Activated T-helper 2 cell treated with anti-CD3 and anti-CD28 coated beads, Interferon-gamma antibody, Interleukin-2, Interleukin-4, amounts not matched to agents 10 μg/mL and 5 μg/mL and 100 μg/mL, durations not matched to agents 14 hours and 24 hours and 36 hours (primary cell): ENCODE results near the gene SMARCA2. TPM values are rescaled to one million over a fixed set of nuclear protein-coding genes. Genes with fewer than 3 reads are reported as not detected.

Source experiments
- DNase-seq: peaks from one replicate; pipeline ENCODE4 v3.0.0; 2021; ENCODE audit warnings: low spot score
- H3K27ac Mint-ChIP-seq: one replicate; pipeline ENCODE4 v1.8.0; 2021; ENCODE audit warnings: mixed read lengths
- H3K27me3 Mint-ChIP-seq: one replicate; pipeline ENCODE4 v1.8.0; 2021; ENCODE audit warnings: low read depth, mixed read lengths
- H3K36me3 Mint-ChIP-seq: one replicate; pipeline ENCODE4 v1.8.0; 2021; ENCODE audit warnings: low read depth, mixed read lengths
- H3K4me1 Mint-ChIP-seq: one replicate; pipeline ENCODE4 v1.8.0; 2021; ENCODE audit warnings: low read depth, mixed read lengths
- H3K4me3 Mint-ChIP-seq: one replicate; pipeline ENCODE4 v1.8.0; 2021; ENCODE audit warnings: low read depth, mild to moderate bottlenecking, moderate library complexity, mixed read lengths
- H3K9me3 Mint-ChIP-seq: one replicate; pipeline ENCODE4 v1.8.0; 2021; ENCODE audit warnings: mixed read lengths
- intact Hi-C: fragments of 100-400 bp; cut with micrococcal nuclease; formaldehyde crosslinking; loops from one replicate; pipeline ENCODE4 v1.15.1; 2023
- total RNA-seq: library from RNA; stranded (reverse); gene quantifications from 2 replicates; pipeline ENCODE4 v1.2.3, GENCODE V29; 2022

The SMARCA2 gene
- total RNA-seq, 1 donor from 2014 or later = 84.5 TPM

DNA sequence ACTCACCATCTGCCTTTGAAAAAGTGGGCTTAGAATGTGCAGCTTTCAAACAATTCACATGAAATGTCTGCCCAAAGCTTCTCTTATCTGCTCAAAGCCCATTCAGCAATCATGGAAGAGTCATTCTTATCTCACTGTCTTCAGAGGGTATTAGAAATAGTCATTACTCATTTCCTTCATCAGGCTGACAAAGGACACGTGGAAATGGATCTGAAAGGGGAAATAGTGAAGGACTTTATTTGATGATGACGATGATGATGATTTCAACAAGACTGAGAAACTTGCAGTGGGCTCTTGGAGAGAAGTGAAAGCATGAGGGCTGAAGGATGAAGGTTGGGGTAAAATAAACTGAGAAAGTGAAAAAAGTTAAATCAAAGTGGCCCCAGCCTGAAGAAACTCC lies 194.3 kb downstream of the SMARCA2 start:
- Mint-ChIP-seq H3K4me1 (peaks cover 2% of the 10 kb centered on the region), H3K36me3 (no peaks in the 10 kb centered on the region), H3K27ac (no peak overlapping the region), H3K9me3 (no peaks in the 10 kb centered on the region), H3K4me3 (no peak overlapping the region), H3K27me3 (peaks cover 5% of the 10 kb centered on the region)
- no peak for DNase-seq
- intact Hi-C loops = no loop called here

DNA sequence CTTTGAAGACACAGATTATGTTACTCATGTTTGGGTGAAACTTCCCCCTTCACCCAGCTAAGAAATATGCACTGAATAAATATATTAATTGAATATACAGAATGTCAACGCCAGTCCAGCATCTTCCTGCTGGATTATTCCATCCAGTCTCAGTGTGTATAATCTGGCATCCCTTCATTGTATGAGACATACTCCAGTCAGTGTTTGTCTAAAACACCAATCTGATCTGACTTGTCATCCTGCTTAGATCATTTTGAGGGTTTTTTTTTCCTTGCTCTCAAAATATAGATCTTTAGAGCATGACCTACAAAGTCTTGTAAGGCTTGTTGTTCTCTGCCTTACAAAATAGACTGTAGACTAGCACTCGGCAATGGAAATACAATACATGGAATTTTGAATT lies 195.1 kb downstream of the SMARCA2 start:
- peaks cover 2% of the 10 kb centered on the region for H3K4me1 Mint-ChIP-seq
- peaks cover 5% of the 10 kb centered on the region for H3K27me3 Mint-ChIP-seq
- no peak overlapping the region for H3K4me3 Mint-ChIP-seq
- no peaks in the 10 kb centered on the region for H3K36me3 Mint-ChIP-seq
- no peaks in the 10 kb centered on the region for H3K9me3 Mint-ChIP-seq
- DNase-seq = no peak
- intact Hi-C loops = no loop called here
- H3K27ac Mint-ChIP-seq = no peak overlapping the region

DNA sequence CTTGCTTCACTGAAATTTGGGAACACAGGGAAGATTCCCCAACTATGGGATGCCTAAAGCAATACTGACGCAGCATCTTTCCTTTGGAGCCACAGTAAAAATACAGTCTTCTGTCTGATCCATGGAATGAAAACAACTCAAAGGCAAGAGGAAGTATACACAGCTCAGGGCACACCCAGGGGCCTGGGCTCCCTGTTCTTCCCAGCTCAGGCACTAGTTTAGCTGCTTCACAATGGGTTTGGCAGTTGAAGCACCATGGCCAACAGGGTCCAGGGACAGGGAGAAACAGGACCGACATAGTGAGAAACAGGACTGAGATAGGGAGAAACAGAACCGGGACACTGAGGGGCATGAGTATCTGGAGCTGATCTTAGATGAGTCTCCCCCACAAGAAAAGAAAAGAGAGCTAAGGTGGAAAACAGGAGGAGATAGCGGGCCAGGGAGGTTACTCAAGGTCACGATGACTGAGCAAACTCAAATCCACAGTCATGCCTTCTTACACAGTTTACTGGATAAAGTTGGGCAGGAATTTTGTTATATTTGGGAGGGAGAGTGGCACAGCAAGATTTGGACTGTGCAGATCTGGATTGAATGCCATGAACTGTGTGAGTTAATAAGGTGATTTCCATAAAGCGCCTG lies 198.8 kb downstream of the SMARCA2 start:
- H3K9me3 Mint-ChIP-seq = no peaks in the 10 kb centered on the region
- intact Hi-C loops = no loop called here
- no peak overlapping the region for H3K4me3 Mint-ChIP-seq
- DNase-seq = no peak
- no peaks in the 10 kb centered on the region for H3K36me3 Mint-ChIP-seq
- H3K27me3 Mint-ChIP-seq = peaks cover 5% of the 10 kb centered on the region
- H3K4me1 Mint-ChIP-seq = peaks cover 2% of the 10 kb centered on the region
- no peak overlapping the region for H3K27ac Mint-ChIP-seq

DNA sequence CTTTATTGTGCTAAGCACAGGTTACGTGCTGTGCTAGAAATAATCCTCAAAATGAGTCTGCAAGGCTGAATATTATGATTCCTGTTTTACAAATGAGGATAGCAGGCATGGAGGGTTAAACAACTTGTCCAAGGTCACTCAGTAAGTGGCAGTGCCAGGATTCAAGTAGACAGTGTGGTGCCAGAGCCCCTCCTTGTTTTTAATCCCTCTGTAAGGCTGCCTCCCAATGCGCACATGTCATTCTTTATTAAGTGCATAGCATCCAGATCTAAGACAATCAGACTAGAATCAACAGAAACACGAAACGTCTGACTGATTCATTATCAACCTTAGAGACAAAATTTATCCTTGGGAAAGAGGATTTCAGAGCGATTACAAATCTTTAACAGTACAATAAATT lies 199.6 kb downstream of the SMARCA2 start:
- no peak overlapping the region for H3K27ac Mint-ChIP-seq
- no peaks in the 10 kb centered on the region for H3K36me3 Mint-ChIP-seq
- H3K4me3 Mint-ChIP-seq = no peak overlapping the region
- DNase-seq = no peak
- peaks cover 5% of the 10 kb centered on the region for H3K27me3 Mint-ChIP-seq
- H3K4me1 Mint-ChIP-seq = no peaks in the 10 kb centered on the region
- intact Hi-C loops = no loop called here
- no peaks in the 10 kb centered on the region for H3K9me3 Mint-ChIP-seq

DNA sequence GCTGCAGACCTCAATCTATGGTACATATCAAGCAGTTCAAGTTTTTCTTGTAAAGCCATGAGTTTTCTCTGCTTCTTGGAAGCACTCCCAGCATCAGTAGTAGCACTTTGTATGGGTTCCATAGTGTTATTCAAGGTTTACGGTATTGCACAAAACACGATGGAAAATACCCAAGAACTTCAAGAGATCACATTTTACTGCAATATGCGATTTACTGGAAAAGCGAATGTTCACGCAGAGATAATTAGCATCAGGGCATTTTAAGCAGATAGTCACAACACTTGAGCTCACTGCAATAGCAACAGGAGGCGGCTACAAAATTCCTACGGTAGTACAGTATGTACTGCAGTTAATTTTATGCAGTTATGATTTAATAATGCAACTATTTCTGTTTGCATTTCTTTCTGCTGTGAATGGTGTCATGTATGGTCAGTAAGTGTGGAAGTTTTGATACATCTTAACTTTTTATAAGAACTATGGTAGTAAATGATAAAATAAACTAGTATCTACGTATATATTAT lies 200.8 kb downstream of the SMARCA2 start:
- Mint-ChIP-seq H3K4me3 (no peak overlapping the region), H3K36me3 (no peaks in the 10 kb centered on the region), H3K9me3 (peaks cover 2% of the 10 kb centered on the region), H3K27ac (no peak overlapping the region), H3K27me3 (peaks cover 5% of the 10 kb centered on the region), H3K4me1 (no peaks in the 10 kb centered on the region)
- DNase-seq = no peak
- intact Hi-C loops = no loop called here

DNA sequence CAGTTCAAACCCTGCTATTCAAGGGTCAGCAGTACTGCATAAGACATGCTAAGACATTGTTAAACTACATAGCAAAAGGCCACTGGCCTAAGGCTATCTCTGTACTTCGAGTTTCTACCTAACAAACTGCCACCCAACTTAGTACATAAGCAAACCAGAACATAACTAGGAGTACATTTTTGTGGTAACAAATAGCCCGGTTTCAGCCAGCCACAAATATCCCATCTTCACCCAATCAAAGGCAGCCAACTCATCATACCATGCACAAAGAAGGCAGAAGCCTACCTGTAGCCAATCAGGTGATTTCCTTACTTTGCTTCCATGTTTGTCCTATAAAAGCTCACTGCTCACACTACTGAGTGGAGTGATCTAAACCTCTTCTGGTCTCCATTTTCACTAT lies 201.4 kb downstream of the SMARCA2 start:
- H3K36me3 Mint-ChIP-seq = no peaks in the 10 kb centered on the region
- H3K27me3 Mint-ChIP-seq = peaks cover 5% of the 10 kb centered on the region
- no peak for DNase-seq
- intact Hi-C loops = no loop called here
- no peaks in the 10 kb centered on the region for H3K4me1 Mint-ChIP-seq
- no peak overlapping the region for H3K4me3 Mint-ChIP-seq
- no peak overlapping the region for H3K27ac Mint-ChIP-seq
- peaks cover 3% of the 10 kb centered on the region for H3K9me3 Mint-ChIP-seq

DNA sequence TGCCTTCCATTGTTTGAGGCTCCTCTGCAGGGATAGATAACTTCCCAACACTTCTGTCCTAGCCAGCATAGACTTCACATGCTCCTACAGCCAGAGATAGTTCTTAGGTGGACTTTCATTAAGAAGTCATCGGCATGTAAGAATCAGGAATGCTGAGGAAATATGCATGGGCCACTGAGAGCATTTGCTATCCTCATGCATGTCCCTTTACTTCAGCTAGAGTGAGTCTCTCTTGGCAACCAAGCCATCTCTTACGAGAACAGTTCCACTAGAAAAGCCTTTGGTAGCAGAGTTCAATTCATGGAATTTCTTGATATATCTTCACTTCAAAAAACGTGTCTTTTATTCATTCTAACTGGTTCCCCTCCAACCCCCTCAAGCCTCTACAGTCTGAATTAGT lies 202.4 kb downstream of the SMARCA2 start:
- H3K9me3 Mint-ChIP-seq = peaks cover 3% of the 10 kb centered on the region
- no peaks in the 10 kb centered on the region for H3K36me3 Mint-ChIP-seq
- peaks cover 5% of the 10 kb centered on the region for H3K27me3 Mint-ChIP-seq
- intact Hi-C loops = no loop called here
- no peak for DNase-seq
- H3K27ac Mint-ChIP-seq = no peak overlapping the region
- no peak overlapping the region for H3K4me3 Mint-ChIP-seq
- H3K4me1 Mint-ChIP-seq = no peaks in the 10 kb centered on the region

DNA sequence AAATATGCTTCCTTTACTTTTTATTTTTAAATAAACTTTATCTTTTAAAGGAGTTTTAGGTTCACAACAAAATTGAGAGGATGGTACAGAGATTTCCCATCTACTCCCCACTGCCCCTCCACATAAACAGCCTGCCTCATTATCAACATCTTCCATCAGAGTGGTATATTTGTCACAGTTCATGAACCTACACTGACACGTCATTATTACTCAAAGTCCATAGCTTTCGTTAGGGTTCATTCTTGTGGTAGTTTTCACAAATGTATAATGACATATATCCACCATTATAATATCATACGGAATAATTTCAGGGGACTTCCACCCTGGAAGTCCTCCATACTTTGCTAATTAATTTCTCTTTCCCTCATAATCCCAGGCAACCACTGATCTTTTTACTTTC lies 204.9 kb downstream of the SMARCA2 start:
- Mint-ChIP-seq H3K36me3 (no peaks in the 10 kb centered on the region), H3K27ac (no peak overlapping the region), H3K27me3 (no peaks in the 10 kb centered on the region), H3K4me3 (no peak overlapping the region), H3K4me1 (no peaks in the 10 kb centered on the region), H3K9me3 (peaks cover 3% of the 10 kb centered on the region)
- DNase-seq = no peak
- intact Hi-C loops = loop anchor here (10.0 kb wide), 1 partner anchor 505 kb away; no protein-coding TSS in a partner anchor

DNA sequence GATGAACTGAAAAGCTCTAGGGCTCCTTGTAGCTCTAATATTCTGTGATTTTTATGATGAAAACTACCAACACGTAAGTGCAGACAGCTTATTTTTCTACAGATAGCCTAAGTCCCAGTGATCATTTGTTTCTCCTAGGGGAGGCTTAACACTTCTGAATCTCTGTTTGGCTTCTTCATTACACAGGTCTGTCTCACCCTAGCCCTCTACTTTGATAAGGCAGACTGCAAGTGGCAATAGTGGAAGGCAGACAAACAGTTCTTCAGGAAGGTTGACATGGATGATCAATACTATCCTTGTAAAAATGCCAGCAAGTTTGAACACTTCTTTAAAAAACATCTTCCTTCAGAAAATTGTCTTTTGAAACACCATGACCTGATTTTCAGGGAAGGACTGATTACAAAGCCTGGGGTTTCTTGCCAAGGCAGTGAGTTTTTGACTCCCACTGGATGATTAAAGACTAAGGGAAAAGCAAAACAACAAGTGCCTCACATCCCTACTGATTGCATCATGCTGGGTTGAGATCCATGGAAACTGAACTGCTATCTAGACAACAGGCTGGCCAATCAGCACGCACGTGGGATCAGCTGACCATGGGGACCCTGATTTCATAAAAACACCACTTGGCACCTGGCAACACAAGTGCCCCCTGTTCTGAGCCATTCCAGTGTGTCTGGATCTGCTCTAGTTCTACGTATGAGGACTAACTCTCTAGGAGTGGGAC lies 212.2 kb downstream of the SMARCA2 start:
- Mint-ChIP-seq H3K4me3 (no peak overlapping the region), H3K9me3 (no peaks in the 10 kb centered on the region), H3K27ac (no peak overlapping the region), H3K4me1 (no peaks in the 10 kb centered on the region), H3K27me3 (no peaks in the 10 kb centered on the region), H3K36me3 (no peaks in the 10 kb centered on the region)
- intact Hi-C loops = loop anchor here (10.0 kb wide), 1 partner anchor 497 kb away; no protein-coding TSS in a partner anchor
- no peak for DNase-seq

DNA sequence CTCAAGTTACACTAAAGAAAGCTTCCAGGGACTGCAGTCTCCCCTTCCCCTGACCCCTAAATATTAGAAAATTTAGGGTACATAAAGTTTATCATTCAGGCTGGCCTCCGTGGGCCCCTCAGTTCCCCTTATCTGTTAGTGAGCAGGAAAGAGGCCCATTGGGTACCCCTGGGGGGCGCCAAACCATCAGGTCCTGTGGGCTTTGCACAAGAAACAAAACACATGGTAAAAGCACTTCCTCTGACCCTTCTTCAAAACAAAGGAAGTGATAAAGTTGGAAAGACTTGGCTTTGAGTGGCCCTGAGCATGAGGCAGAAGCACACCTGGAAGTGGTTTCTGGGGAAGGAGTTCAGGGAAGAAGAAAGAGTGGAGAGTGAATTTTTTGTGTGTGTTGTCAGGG lies 213.0 kb downstream of the SMARCA2 start:
- H3K9me3 Mint-ChIP-seq = no peaks in the 10 kb centered on the region
- DNase-seq = no peak
- H3K4me3 Mint-ChIP-seq = no peak overlapping the region
- H3K27ac Mint-ChIP-seq = no peak overlapping the region
- intact Hi-C loops = loop anchor here (10.0 kb wide), 1 partner anchor 497 kb away; no protein-coding TSS in a partner anchor
- H3K4me1 Mint-ChIP-seq = no peaks in the 10 kb centered on the region
- no peaks in the 10 kb centered on the region for H3K27me3 Mint-ChIP-seq
- no peaks in the 10 kb centered on the region for H3K36me3 Mint-ChIP-seq

DNA sequence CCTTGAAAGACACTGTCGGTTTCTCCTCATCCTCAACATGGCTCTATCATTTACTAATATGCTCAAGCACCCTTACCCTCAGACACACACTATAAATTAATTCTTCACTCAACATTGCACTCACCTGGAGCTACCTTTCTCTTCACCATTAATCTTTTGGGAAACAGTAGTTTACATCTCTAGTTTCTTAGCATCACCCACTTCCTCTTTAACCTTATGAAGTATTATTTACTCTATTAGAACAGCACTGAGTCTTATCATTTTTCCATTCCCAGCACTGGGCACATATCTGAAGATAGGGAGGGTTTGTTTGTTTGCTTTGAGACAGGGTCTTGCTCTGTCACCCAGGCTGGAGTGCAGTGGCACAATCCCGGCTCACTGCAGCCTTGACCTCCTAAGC lies 213.5 kb downstream of the SMARCA2 start:
- Mint-ChIP-seq H3K4me3 (no peak overlapping the region), H3K27me3 (no peaks in the 10 kb centered on the region), H3K9me3 (no peaks in the 10 kb centered on the region), H3K27ac (no peak overlapping the region), H3K36me3 (no peaks in the 10 kb centered on the region), H3K4me1 (no peaks in the 10 kb centered on the region)
- no peak for DNase-seq
- intact Hi-C loops = loop anchor here (10.0 kb wide), 1 partner anchor 496 kb away; no protein-coding TSS in a partner anchor

DNA sequence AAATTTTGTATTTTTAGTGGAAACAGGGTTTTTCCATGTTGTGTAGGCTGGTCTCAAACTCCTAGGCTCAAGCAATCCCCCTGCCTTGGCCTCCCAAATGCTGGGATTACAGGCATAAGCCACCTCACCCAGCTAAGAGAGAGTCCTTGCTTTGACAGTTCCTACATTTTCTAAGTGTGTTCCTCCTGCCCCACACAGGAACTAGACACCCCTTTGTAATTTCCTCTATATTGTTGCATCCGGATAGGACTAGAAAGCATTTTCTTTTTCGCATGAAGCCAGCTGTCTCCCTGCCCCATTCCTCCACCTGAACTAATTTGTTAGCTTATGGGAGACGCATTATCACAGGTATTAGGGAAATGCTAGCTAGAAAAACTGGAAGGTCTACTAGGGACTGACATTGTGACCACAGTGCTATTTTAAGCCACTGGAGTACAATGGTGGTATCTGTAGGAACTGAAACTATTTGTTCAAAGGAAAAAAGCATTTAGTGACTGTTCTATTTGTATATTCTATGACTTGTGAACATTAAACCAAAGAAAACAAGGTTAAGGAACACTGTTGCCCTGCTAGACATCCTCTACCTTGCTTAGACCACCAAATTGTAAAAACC lies 214.1 kb downstream of the SMARCA2 start:
- no peak overlapping the region for H3K4me3 Mint-ChIP-seq
- intact Hi-C loops = loop anchor here (10.0 kb wide), 1 partner anchor 496 kb away; no protein-coding TSS in a partner anchor
- H3K9me3 Mint-ChIP-seq = no peaks in the 10 kb centered on the region
- H3K4me1 Mint-ChIP-seq = no peaks in the 10 kb centered on the region
- DNase-seq = no peak
- no peaks in the 10 kb centered on the region for H3K27me3 Mint-ChIP-seq
- no peak overlapping the region for H3K27ac Mint-ChIP-seq
- H3K36me3 Mint-ChIP-seq = no peaks in the 10 kb centered on the region

DNA sequence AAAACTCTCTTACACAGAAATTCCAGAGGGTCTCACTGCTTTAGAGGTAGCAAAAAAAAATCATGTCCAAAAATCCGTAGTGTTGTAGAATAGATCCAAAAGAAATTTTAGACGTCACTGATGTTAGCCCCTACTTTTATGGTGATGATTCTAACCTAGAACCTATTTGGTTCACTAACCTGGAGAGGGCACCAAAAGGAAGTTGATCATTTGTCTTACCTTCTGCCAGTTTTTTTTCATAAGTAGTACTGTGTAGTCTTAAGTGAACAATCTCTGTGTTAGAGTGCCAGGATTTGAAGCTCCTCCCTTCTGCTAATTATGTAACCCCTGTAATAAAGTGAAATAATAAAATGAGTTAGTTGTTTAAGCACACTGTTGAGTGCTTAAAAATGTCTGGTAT lies 215.2 kb downstream of the SMARCA2 start:
- no peaks in the 10 kb centered on the region for H3K27me3 Mint-ChIP-seq
- H3K36me3 Mint-ChIP-seq = no peaks in the 10 kb centered on the region
- no peak overlapping the region for H3K4me3 Mint-ChIP-seq
- DNase-seq = no peak
- H3K27ac Mint-ChIP-seq = no peak overlapping the region
- no peaks in the 10 kb centered on the region for H3K4me1 Mint-ChIP-seq
- H3K9me3 Mint-ChIP-seq = no peaks in the 10 kb centered on the region
- intact Hi-C loops = no loop called here
